Adrenal gland (tissue), 5 donors: ENCODE results near the gene GFRA1.

Experiments
- POLR2A ChIP-seq, 2 donors: fragments of 450-650 bp; IDR thresholded peaks; one replicate each; pipeline ENCODE4 v1.6.1; 2017; ENCODE audit warnings: antibody characterized with exemption in 2 of 2, mild to moderate bottlenecking in 2 of 2, moderate library complexity in 1 of 2
- TF ChIP-seq, protein P1 (sequence below), 6 experiments: fragments of 450-650 bp in 4 of 6; fragments of 200-600 bp in 2 of 6; sonication (generic) in 1 of 6; IDR thresholded peaks; 1 replicate in 5 of 6; 2 replicates in 1 of 6; pipeline versions ENCODE4 v1.5.1 to v1.8.0; 2016 to 2021; ENCODE audit warnings: antibody characterized with exemption in 6 of 6, mild to moderate bottlenecking in 2 of 6, moderate library complexity in 1 of 6
- donor health status: DM: no; HTN: no; CAD: no.

DNA sequence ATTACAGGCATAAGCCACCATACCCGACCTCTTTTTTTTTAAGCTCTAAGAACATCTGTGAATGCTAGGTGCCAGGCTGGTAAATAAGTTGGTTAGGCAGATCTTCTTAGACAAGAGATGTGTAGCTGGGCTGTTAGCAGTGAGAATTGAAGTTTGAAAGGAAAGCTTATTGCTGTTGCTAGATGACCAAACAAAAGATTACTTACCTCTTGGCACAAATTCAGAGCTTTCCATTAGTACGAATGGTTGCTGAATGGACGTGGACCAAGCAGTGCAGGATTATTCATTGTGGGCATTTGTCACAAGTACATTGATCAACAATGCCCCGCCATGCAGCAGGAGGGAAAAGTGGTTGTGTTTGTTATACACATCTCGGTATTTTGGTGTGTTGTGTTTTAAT is 131.2 kb downstream of the GFRA1 start:
- TF ChIP-seq, protein P1, sequence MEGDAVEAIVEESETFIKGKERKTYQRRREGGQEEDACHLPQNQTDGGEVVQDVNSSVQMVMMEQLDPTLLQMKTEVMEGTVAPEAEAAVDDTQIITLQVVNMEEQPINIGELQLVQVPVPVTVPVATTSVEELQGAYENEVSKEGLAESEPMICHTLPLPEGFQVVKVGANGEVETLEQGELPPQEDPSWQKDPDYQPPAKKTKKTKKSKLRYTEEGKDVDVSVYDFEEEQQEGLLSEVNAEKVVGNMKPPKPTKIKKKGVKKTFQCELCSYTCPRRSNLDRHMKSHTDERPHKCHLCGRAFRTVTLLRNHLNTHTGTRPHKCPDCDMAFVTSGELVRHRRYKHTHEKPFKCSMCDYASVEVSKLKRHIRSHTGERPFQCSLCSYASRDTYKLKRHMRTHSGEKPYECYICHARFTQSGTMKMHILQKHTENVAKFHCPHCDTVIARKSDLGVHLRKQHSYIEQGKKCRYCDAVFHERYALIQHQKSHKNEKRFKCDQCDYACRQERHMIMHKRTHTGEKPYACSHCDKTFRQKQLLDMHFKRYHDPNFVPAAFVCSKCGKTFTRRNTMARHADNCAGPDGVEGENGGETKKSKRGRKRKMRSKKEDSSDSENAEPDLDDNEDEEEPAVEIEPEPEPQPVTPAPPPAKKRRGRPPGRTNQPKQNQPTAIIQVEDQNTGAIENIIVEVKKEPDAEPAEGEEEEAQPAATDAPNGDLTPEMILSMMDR (IDR thresholded peaks at IDR 0.05): no peak
- no peak for TF ChIP-seq POLR2A (IDR thresholded peaks at IDR 0.05)
